GM19025 (cell line): ENCODE data around the gene GRAMD1B.

Source experiments
- ATAC-seq: cut with Tn5 transposase; IDR thresholded peaks from one replicate; pipeline ENCODE4 v1.9.1; 2021; ENCODE audit warnings: mild to moderate bottlenecking, low read depth, moderate library complexity; ENCODE audit not compliant: unreplicated experiment

Gene GRAMD1B

DNA sequence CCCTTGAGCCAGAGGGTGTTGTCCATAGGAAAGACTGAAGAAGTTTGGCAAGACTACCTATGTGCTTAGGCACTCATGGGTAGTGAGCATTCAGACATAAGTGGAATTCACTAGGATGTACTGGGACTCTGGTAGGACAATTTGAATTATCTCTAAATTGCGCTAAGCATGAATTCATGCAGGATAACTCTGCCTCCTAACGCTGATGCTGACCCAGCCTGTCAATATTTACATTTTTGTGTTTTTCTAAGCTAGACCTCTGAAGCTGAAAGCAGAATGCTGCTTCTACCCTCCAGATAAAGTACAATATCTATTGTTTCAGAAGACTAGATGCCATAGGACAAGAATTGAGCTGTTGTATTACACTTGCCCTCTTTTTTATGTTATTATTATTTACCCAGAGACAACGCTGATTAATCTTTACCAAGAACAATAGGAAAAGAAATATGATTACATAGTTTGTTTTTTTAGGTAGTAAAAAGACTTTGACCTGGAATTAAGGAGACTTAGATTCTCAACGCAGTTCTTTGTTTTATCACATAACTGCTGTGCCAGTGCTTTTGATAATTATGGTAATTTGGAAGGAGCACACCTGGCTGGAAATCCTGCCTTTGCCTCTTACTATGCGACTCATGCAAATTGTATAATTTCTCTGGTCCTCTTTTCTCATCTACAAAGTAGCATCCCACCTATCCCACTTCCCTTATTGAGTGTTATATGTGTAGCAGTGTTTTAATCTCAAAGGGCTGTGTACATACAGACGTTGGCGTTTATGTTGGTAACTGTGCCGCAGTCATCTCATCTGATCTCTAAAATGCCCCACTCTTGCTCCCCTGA is 21.2 kb upstream of the GRAMD1B start:
- ATAC-seq: no peak

DNA sequence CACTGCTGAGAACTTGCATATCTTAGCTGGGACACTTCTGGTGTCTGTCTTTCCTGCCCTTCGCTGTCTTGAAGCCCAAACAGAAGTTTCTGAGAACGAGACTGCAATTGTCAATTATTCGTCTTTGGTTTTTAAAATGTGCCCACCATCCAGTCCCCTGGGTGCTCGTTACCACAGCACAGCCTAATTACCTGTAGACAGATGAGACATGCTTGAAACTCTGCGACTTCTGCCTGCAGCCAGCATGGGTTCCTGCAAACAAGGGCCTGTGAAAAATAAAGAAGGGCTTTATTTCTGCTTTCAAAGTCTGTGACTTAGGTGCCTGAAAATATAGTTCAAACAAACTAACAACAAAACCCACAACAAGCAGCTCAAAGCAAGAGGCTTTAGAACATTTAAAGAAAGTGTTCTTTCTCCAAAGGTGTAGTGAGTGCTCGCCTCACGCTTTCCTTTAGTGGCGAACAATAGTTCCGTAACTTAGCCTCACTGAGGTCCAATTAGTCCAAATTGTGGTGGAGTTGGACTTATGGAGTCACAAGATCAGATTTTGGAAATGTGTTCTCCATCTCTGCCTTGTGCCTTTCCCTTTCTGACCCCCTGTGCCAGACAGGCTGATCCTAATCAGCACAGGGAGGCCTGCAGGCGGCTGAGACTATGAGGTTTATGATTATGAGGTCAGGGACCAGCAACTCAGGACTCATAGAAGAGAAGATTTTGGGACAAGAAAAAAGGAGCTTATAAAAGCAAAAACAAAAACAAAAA is 20.4 kb upstream of the GRAMD1B start:
- ATAC-seq: no peak

DNA sequence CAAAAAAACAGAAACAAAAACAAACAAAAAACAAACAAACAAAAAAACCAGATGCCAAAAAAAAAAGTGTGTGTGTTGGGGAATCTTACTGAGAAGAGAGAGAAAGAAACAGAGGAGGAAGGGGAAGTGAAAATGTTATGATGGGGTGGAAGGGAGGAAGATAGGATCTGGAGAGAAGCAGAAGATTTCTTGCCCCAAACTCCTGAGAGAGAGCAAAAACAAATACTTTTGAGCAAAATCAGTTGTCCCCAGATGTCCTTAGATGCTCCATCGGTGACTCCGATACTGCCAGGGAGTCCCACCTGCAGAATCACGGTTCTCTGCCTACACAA is 19.9 kb upstream of the GRAMD1B start:
- ATAC-seq: no peak

DNA sequence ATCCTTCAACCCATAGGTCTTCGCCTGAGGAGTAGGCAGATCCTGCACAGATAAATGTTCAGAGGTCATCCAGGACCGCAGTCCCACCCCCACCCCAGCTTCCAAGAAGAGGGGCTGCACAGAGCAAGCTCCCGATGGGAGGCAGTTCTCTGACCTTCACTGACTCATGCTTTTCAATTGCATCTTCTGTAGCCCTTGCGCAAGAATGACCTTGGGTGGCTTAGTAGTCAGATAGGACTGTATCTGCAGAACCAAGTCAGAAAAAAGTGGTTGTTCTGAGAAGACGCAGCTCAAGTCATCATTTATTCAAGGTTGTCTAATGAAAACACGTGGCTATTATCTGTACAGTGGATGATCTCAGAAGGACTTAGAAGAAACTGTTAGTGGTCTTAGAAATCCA is 16.4 kb upstream of the GRAMD1B start:
- no peak for ATAC-seq

DNA sequence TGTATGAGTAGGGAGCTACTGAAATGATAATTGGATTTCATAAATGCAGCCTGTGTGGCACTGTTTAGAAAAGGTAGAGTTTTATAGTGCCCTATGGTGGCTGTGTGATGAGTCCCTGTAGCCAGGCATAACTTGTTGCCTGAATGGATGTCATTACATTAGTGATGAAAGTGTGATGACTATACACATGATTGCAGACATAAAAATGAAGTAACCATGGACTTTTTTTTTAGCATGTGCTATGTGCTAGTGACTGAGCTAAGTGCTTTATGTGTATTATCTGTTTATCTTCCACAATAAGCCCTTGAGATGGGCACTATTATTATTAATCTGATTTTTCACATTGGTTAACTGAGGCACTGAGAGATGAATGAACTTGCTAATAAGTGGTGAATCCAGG is 13.5 kb upstream of the GRAMD1B start:
- ATAC-seq: no peak

DNA sequence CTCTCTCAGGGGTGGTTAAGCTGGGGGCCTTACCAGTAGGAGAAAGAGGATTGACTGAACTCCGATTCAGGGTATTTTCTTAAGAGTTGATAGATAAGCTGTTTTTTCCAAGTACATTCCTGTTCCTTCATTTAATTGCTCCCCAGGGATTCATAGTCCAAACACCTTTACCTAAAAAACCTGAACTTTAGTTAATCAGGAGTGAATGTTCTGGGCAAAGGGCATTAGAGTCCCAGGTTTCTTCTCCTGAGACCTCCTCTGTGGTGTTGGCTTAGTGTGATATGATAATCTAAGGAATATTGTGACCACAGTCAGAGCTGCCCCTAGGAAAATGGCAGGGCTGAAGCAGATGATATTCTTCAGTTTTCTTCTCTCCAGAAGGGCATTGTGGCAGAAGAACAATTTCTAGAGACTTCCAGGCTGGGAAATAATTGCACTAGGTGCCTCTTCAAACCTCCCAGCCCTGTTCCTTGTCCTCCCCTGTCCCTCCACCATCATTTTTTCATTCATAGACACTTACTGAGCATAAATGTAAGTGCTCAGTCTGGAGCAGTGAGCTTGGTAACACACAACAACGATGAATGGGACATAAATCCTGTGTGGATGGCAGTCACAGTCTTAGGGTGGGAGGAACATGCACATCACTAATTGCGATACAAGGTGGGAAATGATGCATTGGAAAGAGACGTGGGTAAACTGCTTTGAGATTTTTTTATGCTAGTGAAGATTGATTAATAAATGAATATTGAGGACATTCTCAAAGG is 11.5 kb upstream of the GRAMD1B start:
- no peak for ATAC-seq

DNA sequence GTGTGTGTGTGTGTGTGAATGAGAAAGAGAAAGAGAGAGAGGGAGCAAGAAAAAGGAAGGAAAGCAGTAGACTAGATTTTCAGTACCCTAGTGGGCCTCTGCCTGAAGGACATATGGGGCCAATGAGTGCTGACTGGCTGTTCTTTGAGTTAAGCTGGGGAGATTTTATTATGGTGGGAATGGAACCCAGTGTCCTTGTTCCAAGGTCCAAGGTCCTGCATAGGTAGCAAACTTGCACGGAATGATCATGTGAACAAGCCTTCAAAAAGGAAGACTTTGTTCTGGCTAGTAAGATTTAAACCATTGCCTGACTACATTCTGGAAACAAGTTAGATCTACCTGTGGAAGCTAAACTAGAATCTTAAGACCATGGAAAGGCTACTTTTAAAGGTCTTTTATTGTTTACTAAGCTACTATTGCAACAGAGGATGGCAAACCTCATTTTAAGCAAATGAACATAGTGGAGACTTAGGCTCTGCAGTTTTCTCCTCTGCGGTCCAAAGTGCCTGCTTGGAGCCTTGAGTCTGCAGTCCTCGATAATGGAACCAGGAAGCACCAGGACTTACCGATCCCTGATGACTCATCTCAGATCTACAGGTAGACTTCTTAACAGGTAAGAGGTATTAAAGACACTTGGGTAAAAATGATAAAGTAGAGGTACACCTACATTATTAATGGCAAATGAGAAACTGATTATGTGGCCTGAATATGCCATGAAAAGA is 10.2 kb upstream of the GRAMD1B start:
- ATAC-seq: no peak

DNA sequence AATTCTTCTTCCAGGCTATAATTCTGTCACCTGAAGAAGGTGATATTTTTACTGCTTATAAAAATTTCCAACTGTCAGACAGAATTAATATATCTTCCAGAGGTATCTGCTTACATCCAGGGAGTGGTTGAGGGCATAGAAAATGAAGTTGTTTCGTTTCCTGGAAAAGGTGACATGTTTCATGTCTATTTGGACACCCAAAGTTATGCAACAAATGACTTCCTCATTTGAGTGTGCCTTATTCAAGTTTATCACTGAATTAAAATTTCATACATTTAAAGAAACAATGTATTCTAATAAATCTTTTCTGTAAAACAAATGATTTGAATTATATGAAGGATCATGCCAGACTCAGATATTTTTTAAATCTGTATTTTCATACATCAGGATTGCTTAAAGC is 8.5 kb upstream of the GRAMD1B start:
- no peak for ATAC-seq

DNA sequence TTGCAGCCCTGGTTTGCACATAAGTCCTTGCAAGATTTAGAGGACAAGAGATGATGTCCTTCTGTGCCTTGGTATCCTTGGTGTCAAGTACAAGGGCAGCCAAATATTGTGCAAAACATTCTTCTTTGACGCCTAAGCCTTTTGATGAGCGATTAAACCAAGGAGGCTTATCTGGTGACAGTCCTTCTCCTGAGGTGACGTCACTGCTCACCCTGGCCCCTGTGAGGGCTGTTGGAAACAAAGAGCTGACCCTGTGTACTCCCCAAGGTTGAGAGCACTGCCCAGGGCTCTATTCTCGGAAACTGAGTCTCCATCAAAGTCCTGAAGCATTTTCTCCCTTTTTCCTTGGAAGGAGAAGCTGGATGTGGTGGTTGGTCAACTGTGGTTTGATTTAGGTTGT is 4.7 kb upstream of the GRAMD1B start:
- ATAC-seq: no peak

DNA sequence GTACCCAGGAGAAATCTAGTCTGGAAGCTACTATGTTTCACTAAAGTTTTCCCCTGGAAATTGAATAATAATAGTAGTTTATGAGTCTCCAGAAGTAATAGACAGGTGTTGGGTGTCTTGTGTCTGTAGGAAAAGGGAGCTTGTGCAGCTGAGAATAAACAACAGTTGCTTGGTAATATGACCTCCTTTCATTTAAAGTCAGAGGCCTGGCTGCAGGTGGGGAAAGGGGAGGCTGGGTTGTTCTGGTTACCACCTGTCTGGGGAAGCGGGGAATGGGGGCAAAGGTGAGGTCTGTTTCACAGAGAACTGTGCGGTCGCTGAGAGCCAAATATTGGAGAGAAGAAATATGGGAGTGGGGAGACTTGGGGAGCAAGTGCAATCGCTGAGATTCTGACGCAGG is 3.3 kb upstream of the GRAMD1B start:
- no peak for ATAC-seq

DNA sequence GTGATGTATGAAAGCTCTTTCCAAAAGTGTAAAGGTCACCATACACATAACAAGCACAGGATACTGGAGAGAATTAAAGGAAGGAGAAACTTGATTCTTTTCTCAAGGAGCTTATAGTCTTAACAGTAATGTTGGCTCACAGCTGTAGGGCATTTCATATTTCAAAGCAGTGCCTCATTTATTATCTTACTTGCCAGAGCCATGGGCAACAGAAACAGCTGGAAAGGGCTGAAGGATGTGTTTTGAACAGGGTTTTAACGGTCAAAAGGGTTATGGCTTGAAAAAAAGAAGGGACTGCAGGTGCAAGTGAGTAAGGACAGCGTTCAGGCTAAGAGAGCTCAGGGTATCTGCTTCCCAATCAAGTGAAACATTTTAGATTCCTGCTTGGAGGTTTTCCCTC is 2.7 kb upstream of the GRAMD1B start:
- ATAC-seq: no peak

DNA sequence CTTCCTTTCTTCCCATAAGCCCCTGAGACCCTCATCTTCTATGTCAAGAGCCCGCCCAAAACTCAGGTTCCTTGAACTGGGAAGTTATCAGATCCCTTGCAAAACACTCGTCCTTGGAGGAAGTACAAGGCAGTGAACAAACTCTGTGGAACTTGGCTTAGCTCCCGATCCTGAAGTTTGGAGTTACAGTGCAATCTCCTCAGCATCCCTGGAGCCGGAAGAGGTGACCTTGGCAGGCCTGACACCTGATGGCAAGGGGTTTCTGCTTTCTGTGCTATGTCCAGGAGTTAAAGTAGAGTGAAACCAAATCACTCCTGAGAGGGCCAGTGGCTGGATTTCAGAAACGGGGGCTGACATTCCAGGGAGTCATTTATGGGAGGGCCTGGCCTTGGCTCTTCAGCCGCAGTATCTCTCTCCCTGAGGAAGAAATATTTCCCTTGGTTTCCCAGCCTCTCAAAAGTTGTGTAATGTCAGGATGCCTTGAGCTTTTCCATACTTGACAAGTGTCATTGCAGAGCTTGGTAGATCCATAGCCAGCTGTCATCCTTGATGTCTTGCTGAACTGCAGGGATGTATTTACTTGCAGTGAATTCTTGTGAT is 1.9 kb upstream of the GRAMD1B start:
- no peak for ATAC-seq

DNA sequence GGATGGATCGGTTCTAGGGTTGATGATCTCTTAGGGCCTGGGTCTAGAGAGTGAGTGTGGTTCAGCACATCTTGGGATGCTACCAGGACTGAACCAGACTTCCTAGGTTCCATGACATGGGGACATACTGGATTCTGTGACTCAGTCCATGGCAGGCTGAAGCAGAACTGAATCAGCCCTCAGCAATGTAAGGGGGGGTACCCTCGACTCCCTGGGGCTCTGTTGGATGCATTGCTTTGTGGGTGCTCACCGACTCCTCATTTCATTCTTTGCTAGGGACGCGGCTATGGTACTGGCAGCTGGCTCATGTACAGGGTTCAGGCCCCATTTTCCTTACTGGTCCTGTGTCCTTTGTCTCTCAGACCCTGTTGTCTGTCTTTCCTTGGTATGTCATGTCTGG is 733 bp upstream of the GRAMD1B start:
- ATAC-seq: no peak

DNA sequence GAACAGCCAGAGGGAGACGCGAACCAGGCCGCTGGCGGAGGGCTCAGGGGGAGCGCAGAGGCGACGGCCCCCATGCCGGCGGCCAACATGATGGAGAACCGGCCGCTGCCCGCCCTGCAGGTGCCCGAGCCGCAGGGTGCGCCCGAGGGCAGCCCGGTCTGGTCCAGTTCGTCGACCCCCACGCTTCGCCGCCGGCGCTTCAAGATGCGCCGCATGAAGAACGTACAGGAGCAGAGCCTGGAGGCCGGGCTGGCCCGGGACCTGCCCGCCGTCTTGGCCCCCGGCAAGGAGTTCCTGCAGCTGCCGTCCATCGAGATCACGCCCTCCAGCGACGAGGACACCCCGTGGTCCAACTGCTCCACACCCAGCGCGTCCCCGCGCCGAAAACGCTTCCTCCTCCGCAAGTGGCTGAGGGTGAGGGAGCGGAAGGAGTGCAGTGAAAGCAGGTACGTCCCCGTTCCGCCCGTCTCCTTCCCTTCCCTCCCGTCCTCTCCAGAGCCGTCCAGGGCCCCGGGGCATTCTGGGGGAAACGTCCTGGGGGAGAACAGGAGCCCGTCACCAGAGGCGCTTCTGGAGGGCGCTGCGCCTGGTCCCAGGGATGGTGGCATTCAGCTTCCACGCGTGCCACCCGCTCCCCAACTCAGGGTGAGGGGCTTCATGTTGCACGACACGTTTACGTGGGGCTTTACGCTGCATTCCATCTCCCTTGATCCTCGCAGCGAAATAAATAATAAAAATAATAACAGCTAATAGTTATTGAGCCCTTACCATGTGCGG is 840 bp downstream of the GRAMD1B start:
- no peak for ATAC-seq

DNA sequence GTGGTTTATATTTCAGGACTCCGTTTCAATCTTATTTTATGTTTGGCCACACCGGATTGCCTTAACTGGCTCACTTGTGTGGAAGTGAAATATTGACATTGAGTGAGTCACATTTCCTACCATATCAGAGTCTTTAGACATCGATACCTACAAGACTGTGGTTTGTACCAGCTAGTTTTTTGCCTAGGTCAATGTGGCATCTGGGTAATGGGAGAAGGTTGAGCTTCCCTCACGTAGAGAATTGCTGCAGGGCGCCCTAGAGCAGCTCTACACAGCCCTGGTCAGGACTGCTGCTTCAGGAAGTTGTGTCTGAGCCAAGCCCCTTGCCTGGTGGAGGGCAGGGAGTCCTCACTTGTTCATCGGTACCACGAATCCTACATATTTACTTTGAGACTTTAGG is 1.6 kb downstream of the GRAMD1B start:
- ATAC-seq: no peak

DNA sequence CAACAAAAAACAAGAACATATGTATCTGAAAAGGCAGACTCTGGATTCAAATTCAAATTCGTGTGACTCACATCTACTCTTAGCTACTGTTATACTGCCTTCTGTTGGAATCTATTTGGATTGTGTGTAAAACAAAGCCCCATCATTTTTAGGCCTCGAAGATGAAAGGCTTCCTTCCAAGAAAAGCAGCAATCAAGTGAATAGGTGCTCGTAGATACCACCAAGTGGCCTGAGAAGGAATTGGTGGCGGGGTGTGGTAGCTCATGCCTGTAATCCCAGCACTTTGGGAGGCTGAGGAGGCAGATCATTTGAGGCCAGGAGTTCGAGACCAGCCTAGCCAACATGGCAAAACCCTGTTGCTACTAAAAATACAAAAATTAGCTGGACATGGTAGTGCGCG is 4.2 kb downstream of the GRAMD1B start:
- ATAC-seq: no peak

DNA sequence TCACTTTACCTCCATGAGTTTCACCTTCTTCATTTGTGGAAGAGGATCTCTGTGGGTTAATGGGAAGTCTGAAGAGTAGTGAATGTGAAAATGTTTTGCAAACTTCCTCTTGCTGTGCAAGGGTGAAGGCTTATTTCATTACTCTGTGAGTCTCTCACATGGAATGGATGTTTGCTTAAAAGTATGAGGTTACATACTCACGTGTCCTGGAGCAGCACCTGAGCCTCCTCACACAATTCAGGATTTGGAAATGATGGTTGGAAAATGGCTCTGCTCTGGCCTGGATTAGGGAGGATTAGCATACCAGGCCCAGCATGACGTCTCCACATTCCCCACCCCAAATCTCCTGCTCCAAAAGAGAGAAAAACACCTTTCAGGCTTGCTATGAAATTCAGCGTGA is 4.8 kb downstream of the GRAMD1B start:
- ATAC-seq: no peak

DNA sequence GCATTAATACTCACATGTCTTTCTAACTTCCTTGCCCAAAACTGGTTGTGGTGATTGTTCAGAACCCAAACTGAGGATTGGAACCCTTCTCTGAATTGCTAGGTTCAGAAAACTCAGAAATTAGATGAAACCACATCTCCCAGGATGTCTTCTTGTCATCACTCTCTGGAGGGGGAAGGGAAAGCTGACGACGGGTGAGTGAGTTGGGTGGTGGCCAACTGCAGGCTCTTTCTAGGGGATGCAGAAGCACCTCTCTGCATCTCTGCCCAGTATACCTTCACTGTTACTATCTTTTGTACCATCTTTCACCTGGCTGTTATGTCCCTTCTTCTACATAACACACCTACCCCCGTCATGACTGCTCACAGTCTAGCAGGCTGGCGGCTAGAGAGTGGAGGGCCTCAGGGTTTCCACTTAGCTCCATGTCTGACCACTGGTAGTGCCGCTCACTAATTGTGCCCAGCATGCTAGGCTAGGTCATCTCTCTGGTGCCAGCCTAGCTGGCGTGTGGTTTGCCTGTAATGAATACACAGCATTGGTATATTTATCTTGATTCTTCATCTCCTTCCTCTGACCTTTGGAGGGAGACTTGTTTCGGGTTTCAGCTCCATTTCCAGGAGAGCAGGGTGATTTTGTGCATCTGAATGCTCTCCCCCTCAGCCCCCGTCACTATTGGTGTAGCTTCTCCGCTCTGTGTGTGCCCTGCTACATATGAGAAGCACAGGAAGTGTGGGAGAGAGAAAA is 7.3 kb downstream of the GRAMD1B start:
- ATAC-seq: no peak

DNA sequence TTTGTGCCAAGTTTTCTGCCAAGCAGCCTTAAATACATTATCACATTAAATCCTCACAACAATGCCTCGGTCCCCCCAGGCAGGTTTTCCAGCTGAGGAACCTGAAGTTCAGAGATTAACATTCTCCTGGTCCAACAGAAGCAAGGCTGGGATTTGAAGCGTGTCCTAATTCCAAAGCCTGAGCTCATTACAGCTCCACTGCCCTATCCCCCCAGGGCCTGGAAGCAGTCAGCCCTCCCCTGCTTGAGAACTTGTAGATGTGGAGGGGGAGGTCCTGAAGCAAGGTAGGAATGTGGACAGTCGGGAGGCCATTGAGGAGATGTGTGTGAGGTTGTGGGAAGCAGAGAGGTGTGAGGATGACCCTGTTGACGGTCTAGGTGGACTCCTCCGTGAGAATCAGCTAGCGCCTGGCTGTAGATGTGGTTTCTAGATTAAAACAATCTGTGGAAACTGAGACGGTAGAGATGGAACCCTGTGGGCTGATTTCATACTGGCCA is 8.1 kb downstream of the GRAMD1B start:
- no peak for ATAC-seq
